ENCODE data around the gene FOXN1. TPM values are rescaled to one million over a fixed set of nuclear protein-coding genes. Genes with fewer than 3 reads are reported as not detected.

Gene FOXN1
- total RNA-seq, 2 donors from 2014 or later: 0.32 TPM; not detected in 1

GRCh38 chr17:28494445-28495188, 11.5 kb upstream of the FOXN1 start:
- H3K9ac ChIP-seq (ENCODE audit: low read depth in 2 of 2, low read length in 2 of 2): no peak overlapping the region
- no peaks in the 10 kb centered on the region for H3K4me1 ChIP-seq
- H3K36me3 ChIP-seq: no peaks in the 10 kb centered on the region
- H3K27ac ChIP-seq: no peak overlapping the region
- H3K9me3 ChIP-seq: no peaks in the 10 kb centered on the region
- intact Hi-C loops (cut with DNase I): loop anchor here (1.0 to 5.0 kb wide), 2 partner anchors 47 to 118 kb away; partner anchors contain the start of gene RSKR
- no peaks in the 10 kb centered on the region for H3K27me3 ChIP-seq
- DNase-seq: peak; percentile 84
- no peak overlapping the region for H3K4me3 ChIP-seq
- TF ChIP-seq CTCF (IDR thresholded peaks at IDR 0.05): peak; percentile 89

- intact Hi-C loops (cut with DNase I): loop anchor here (5.0 kb wide), 1 partner anchor 117 kb away; the partner anchor contains the start of gene RSKR
- H3K9me3 ChIP-seq: no peaks in the 10 kb centered on the region
- H3K27me3 ChIP-seq: no peaks in the 10 kb centered on the region
- H3K36me3 ChIP-seq: no peaks in the 10 kb centered on the region
- H3K4me3 ChIP-seq: no peak overlapping the region
- no peak for TF ChIP-seq CTCF (IDR thresholded peaks at IDR 0.05)
- no peak overlapping the region for H3K27ac ChIP-seq
- H3K9ac ChIP-seq (ENCODE audit: low read depth in 2 of 2, low read length in 2 of 2): no peak overlapping the region
- DNase-seq: no peak
- H3K4me1 ChIP-seq: no peaks in the 10 kb centered on the region
Measured at GRCh38 chr17:28495635-28496034, 10.5 kb upstream of the FOXN1 start.

- no peak overlapping the region for H3K4me3 ChIP-seq
- H3K4me1 ChIP-seq: no peaks in the 10 kb centered on the region
Measured at GRCh38 chr17:28497931-28498330, 8.2 kb upstream of the FOXN1 start.

GRCh38 chr17:28498652-28499363, 7.3 kb upstream of the FOXN1 start:
- Histone ChIP-seq H3K27ac (peak overlapping the region; percentile 36), H3K9ac (ENCODE audit: low read depth in 2 of 2, low read length in 2 of 2) (no peak overlapping the region), H3K4me1 (no peaks in the 10 kb centered on the region), H3K4me3 (no peak overlapping the region), H3K36me3 (no peaks in the 10 kb centered on the region), H3K27me3 (no peaks in the 10 kb centered on the region), H3K9me3 (no peaks in the 10 kb centered on the region)
- no peak for DNase-seq
- intact Hi-C loops (cut with DNase I): loop anchor here (5.0 kb wide), 1 partner anchor 113 kb away; the partner anchor contains the start of gene RSKR
- TF ChIP-seq CTCF (IDR thresholded peaks at IDR 0.05): no peak

More at GRCh38 chr17:28497931-28498330, 8.2 kb upstream of the FOXN1 start:
- Histone ChIP-seq H3K27ac (no peak overlapping the region), H3K27me3 (no peaks in the 10 kb centered on the region), H3K36me3 (no peaks in the 10 kb centered on the region), H3K9me3 (no peaks in the 10 kb centered on the region), H3K9ac (ENCODE audit: low read depth in 2 of 2, low read length in 2 of 2) (no peak overlapping the region)
- intact Hi-C loops (cut with DNase I): loop anchor here (5.0 kb wide), 1 partner anchor 114 kb away; the partner anchor contains the start of gene RSKR
- TF ChIP-seq CTCF (IDR thresholded peaks at IDR 0.05): no peak
- no peak for DNase-seq

GRCh38 chr17:28499364-28499664, 6.8 kb upstream of the FOXN1 start:
- intact Hi-C loops (cut with DNase I): loop anchor here (5.0 kb wide), 1 partner anchor 113 kb away; the partner anchor contains the start of gene RSKR
- no peaks in the 10 kb centered on the region for H3K4me1 ChIP-seq

More at GRCh38 chr17:28499364-28499664, 6.8 kb upstream of the FOXN1 start:
- Histone ChIP-seq H3K36me3 (no peaks in the 10 kb centered on the region), H3K27ac (peak overlapping the region; percentile 36), H3K9ac (ENCODE audit: low read depth in 2 of 2, low read length in 2 of 2) (no peak overlapping the region), H3K27me3 (no peaks in the 10 kb centered on the region), H3K4me3 (no peak overlapping the region), H3K9me3 (no peaks in the 10 kb centered on the region)
- no peak for TF ChIP-seq CTCF (IDR thresholded peaks at IDR 0.05)
- DNase-seq: peak; percentile 81
